Gastroesophageal sphincter (tissue), 3 donors: Measurements from ENCODE around the gene TLX3.
"Not testable (repeated sequence)": the region's sequence is repeated elsewhere in the genome, so short reads cannot be mapped to it uniquely, and the experiment has no call there.

ENCODE experiments used
- POLR2A ChIP-seq, 2 donors: fragments of 450-650 bp; IDR thresholded peaks; one replicate each; pipeline ENCODE4 v1.6.1; 2017; ENCODE audit warnings: antibody characterized with exemption in 2 of 2, mild to moderate bottlenecking in 2 of 2, moderate library complexity in 1 of 2
- TF ChIP-seq, protein P1 (sequence below), 4 experiments: fragments of 200-600 bp in 2 of 4; fragments of 450-650 bp in 2 of 4; sonication (generic) in 1 of 4; IDR thresholded peaks; one replicate each; pipeline ENCODE4 v1.5.1; 2017 to 2019; ENCODE audit warnings: antibody characterized with exemption in 4 of 4, mild to moderate bottlenecking in 2 of 4, moderate library complexity in 2 of 4

DNA sequence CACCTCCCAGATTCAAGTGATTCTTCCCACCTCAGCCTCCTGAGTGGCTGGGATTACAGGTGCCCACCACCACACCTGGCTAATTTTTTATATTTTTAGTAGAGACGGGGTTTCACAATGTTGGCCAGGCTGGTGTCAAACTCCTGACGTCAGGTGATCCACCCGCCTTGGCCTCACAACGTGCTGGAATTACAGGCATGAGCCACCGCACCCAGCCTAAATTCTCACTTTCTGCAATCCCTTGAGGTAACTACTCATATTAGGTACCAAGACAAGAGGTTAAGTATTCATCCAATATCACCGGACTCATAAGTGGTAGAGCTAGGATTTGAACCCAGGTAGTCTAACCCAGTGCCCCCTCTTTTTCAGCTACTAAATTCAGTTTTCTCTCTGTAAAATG lies 11.1 kb upstream of the TLX3 start:
- TF ChIP-seq, protein P1, sequence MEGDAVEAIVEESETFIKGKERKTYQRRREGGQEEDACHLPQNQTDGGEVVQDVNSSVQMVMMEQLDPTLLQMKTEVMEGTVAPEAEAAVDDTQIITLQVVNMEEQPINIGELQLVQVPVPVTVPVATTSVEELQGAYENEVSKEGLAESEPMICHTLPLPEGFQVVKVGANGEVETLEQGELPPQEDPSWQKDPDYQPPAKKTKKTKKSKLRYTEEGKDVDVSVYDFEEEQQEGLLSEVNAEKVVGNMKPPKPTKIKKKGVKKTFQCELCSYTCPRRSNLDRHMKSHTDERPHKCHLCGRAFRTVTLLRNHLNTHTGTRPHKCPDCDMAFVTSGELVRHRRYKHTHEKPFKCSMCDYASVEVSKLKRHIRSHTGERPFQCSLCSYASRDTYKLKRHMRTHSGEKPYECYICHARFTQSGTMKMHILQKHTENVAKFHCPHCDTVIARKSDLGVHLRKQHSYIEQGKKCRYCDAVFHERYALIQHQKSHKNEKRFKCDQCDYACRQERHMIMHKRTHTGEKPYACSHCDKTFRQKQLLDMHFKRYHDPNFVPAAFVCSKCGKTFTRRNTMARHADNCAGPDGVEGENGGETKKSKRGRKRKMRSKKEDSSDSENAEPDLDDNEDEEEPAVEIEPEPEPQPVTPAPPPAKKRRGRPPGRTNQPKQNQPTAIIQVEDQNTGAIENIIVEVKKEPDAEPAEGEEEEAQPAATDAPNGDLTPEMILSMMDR (IDR thresholded peaks at IDR 0.05), result not testable (repeated sequence)
- not testable (repeated sequence) for TF ChIP-seq POLR2A (IDR thresholded peaks at IDR 0.05)
